Osteocyte (in vitro differentiated cells): Measurements from ENCODE around the gene SCN9A. TPM values are rescaled to one million over a fixed set of nuclear protein-coding genes. Genes with fewer than 3 reads are reported as not detected.

Source experiments
- DNase-seq: peaks from one replicate; pipeline ENCODE4 v3.0.0; 2021; ENCODE audit warnings: mixed read lengths; ENCODE audit not compliant: unreplicated experiment; ENCODE audit errors: extremely low spot score
- H3K27ac Mint-ChIP-seq: one replicate; pipeline ENCODE4 v1.8.0; 2021; ENCODE audit warnings: mild to moderate bottlenecking, mixed read lengths; ENCODE audit not compliant: unreplicated experiment
- H3K27me3 Mint-ChIP-seq: one replicate; pipeline ENCODE4 v1.8.0; 2021; ENCODE audit warnings: mixed read lengths; ENCODE audit not compliant: unreplicated experiment
- H3K36me3 Mint-ChIP-seq: one replicate; pipeline ENCODE4 v1.8.0; 2021; ENCODE audit warnings: mixed read lengths; ENCODE audit not compliant: unreplicated experiment
- H3K4me1 Mint-ChIP-seq: one replicate; pipeline ENCODE4 v1.8.0; 2021; ENCODE audit warnings: mixed read lengths; ENCODE audit not compliant: unreplicated experiment
- H3K4me3 Mint-ChIP-seq: one replicate; pipeline ENCODE4 v1.8.0; 2021; ENCODE audit warnings: mild to moderate bottlenecking, moderate library complexity, mixed read lengths; ENCODE audit not compliant: unreplicated experiment
- H3K9me3 Mint-ChIP-seq: one replicate; pipeline ENCODE4 v1.8.0; 2021; ENCODE audit warnings: mixed read lengths; ENCODE audit not compliant: unreplicated experiment
- CTCF ChIP-seq: fragments of 200-600 bp; sonication (generic); IDR thresholded peaks from 2 replicates; pipeline ENCODE4 v1.5.0; 2021; ENCODE audit warnings: antibody characterized with exemption, mild to moderate bottlenecking, moderate library complexity
- total RNA-seq: library from RNA; stranded (reverse); gene quantifications from 2 replicates; pipeline ENCODE4 v1.2.1, GENCODE V29; 2021

SCN9A gene
- total RNA-seq, 1 donor from 2014 or later, result 6.6 TPM

GRCh38 chr2:166337932-166338331, 37.8 kb downstream of the SCN9A start:
- Mint-ChIP-seq H3K27ac (no peak overlapping the region), H3K4me3 (no peak overlapping the region), H3K27me3 (no peaks in the 10 kb centered on the region), H3K36me3 (no peaks in the 10 kb centered on the region), H3K9me3 (no peaks in the 10 kb centered on the region), H3K4me1 (peaks cover 11% of the 10 kb centered on the region)
- no peak for DNase-seq
- TF ChIP-seq CTCF, result no peak

- Mint-ChIP-seq H3K9me3 (no peaks in the 10 kb centered on the region), H3K27ac (no peak overlapping the region), H3K4me1 (peaks cover 16% of the 10 kb centered on the region), H3K27me3 (no peaks in the 10 kb centered on the region), H3K4me3 (no peak overlapping the region), H3K36me3 (no peaks in the 10 kb centered on the region)
- TF ChIP-seq CTCF, result no peak
- no peak for DNase-seq
These were observed 40.5 kb downstream of the SCN9A start for GRCh38 chr2:166335284-166335683.

- Mint-ChIP-seq H3K4me3 (no peak overlapping the region), H3K9me3 (no peaks in the 10 kb centered on the region), H3K27ac (no peak overlapping the region), H3K36me3 (no peaks in the 10 kb centered on the region), H3K27me3 (no peaks in the 10 kb centered on the region), H3K4me1 (peaks cover 16% of the 10 kb centered on the region)
- no peak for TF ChIP-seq CTCF
- DNase-seq, result no peak
These were observed 40.9 kb downstream of the SCN9A start for GRCh38 chr2:166334805-166335204.

- H3K4me1 Mint-ChIP-seq, result peaks cover 16% of the 10 kb centered on the region
- no peak overlapping the region for H3K4me3 Mint-ChIP-seq
- no peaks in the 10 kb centered on the region for H3K9me3 Mint-ChIP-seq
- no peak for TF ChIP-seq CTCF
- no peak overlapping the region for H3K27ac Mint-ChIP-seq
- DNase-seq, result no peak
- H3K36me3 Mint-ChIP-seq, result no peaks in the 10 kb centered on the region
- no peaks in the 10 kb centered on the region for H3K27me3 Mint-ChIP-seq
These were observed 41.9 kb downstream of the SCN9A start for GRCh38 chr2:166333801-166334200.

- no peaks in the 10 kb centered on the region for H3K36me3 Mint-ChIP-seq
- H3K9me3 Mint-ChIP-seq, result no peaks in the 10 kb centered on the region
- no peak overlapping the region for H3K4me3 Mint-ChIP-seq
- no peak overlapping the region for H3K27ac Mint-ChIP-seq
- peaks cover 16% of the 10 kb centered on the region for H3K4me1 Mint-ChIP-seq
- no peak for DNase-seq
- H3K27me3 Mint-ChIP-seq, result no peaks in the 10 kb centered on the region
- no peak for TF ChIP-seq CTCF
These were observed 43.6 kb downstream of the SCN9A start for GRCh38 chr2:166332106-166332505.
